ENCODE data around the gene GDI1. TPM values are rescaled to one million over a fixed set of nuclear protein-coding genes. Genes with fewer than 3 reads are reported as not detected.

The GDI1 gene
- polyA plus RNA-seq, 2 of the 4 experiments (the other 2 are of a cell fraction), result 124 to 128 TPM

DNA sequence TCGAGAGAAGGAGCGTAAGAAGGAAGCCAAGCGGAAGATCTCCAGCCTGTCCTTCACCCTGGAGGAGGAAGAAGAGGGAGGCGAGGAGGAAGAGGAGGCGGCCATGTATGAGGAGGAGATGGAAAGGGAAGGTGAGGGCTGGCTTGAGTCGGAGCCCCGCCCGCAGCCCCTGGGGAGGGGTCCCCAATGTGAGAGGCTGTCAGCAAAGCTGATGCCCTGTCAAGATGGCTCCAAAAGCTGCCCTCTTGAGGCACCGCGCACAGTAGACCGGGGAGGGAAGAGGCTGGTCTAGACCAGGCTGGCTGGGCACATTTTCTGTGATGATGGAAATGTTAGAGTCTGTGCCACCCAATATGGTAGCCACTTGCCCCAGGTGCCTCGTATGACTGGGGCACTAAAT, 9.5 kb downstream of the GDI1 start:
- CTCF ChIA-PET, result interaction anchor here (1.1 to 3.0 kb wide), 2 partner anchors 37 to 73 kb away, joined by 4 to 11 read pairs; no protein-coding TSS in a partner anchor
- Histone ChIP-seq H3K27ac (no peak overlapping the region), H3K4me2 (no peak overlapping the region), H3K9me3 (no peaks in the 10 kb centered on the region), H3K4me1 (peaks cover 12% of the 10 kb centered on the region), H3K4me3 (no peak overlapping the region)
- DNase-seq (ENCODE audit: low read depth in 1 of 2, low spot score in 1 of 2) (no peak), FAIRE-seq (no peak), ATAC-seq (no peak)
- 94% methylated on average over 12 of the region's 12 CpGs for WGBS (ENCODE audit: missing lambda C conversion rate)
- POLR2A ChIA-PET, result no interaction called here
- TF ChIP-seq, protein P1, sequence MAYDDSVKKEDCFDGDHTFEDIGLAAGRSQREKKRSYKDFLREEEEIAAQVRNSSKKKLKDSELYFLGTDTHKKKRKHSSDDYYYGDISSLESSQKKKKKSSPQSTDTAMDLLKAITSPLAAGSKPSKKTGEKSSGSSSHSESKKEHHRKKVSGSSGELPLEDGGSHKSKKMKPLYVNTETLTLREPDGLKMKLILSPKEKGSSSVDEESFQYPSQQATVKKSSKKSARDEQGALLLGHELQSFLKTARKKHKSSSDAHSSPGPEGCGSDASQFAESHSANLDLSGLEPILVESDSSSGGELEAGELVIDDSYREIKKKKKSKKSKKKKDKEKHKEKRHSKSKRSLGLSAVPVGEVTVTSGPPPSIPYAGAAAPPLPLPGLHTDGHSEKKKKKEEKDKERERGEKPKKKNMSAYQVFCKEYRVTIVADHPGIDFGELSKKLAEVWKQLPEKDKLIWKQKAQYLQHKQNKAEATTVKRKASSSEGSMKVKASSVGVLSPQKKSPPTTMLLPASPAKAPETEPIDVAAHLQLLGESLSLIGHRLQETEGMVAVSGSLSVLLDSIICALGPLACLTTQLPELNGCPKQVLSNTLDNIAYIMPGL (CRISPR knock-in tag; IDR thresholded peaks at IDR 0.05; ENCODE audit: borderline replicate concordance), result no peak
- no peak for TF ChIP-seq CEBPB (IDR thresholded peaks at IDR 0.05)
- TF ChIP-seq EP300 (IDR thresholded peaks at IDR 0.05), result no peak
- TF ChIP-seq TFCP2L1 (CRISPR knock-in tag; IDR thresholded peaks at IDR 0.05), result no peak
- TF ChIP-seq FOSL2 (IDR thresholded peaks at IDR 0.05), result no peak
- TF ChIP-seq FOSL2 (CRISPR knock-in tag; IDR thresholded peaks at IDR 0.05), result no peak
- no peak for TF ChIP-seq NR3C1 (IDR thresholded peaks at IDR 0.05)
- no peak for TF ChIP-seq CHD2 (IDR thresholded peaks at IDR 0.05; ENCODE audit: low read length, partially characterized antibody)
- TF ChIP-seq RAD21 (conservative IDR thresholded peaks at IDR 0.05 in 1 of 2, IDR thresholded peaks at IDR 0.05 in 1 of 2), result no peak
- TF ChIP-seq KDM5A (IDR thresholded peaks at IDR 0.05), result no peak
- no peak for TF ChIP-seq HEYL (CRISPR knock-in tag; IDR thresholded peaks at IDR 0.05)
- TF ChIP-seq GATA3 (IDR thresholded peaks at IDR 0.05; ENCODE audit: borderline replicate concordance), result no peak
- TF ChIP-seq, protein P2, sequence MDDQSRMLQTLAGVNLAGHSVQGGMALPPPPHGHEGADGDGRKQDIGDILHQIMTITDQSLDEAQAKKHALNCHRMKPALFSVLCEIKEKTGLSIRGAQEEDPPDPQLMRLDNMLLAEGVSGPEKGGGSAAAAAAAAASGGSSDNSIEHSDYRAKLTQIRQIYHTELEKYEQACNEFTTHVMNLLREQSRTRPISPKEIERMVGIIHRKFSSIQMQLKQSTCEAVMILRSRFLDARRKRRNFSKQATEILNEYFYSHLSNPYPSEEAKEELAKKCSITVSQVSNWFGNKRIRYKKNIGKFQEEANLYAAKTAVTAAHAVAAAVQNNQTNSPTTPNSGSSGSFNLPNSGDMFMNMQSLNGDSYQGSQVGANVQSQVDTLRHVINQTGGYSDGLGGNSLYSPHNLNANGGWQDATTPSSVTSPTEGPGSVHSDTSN (IDR thresholded peaks at IDR 0.05), result no peak
- TF ChIP-seq MAFK (IDR thresholded peaks at IDR 0.05; ENCODE audit: partially characterized antibody), result no peak
- TF ChIP-seq CBX8 (IDR thresholded peaks at IDR 0.05), result no peak
- TF ChIP-seq ESRRA (IDR thresholded peaks at IDR 0.05; ENCODE audit: borderline replicate concordance, low read length), result no peak
- TF ChIP-seq, protein P3, sequence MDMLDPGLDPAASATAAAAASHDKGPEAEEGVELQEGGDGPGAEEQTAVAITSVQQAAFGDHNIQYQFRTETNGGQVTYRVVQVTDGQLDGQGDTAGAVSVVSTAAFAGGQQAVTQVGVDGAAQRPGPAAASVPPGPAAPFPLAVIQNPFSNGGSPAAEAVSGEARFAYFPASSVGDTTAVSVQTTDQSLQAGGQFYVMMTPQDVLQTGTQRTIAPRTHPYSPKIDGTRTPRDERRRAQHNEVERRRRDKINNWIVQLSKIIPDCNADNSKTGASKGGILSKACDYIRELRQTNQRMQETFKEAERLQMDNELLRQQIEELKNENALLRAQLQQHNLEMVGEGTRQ (IDR thresholded peaks at IDR 0.05), result no peak
- no peak for TF ChIP-seq MAZ (IDR thresholded peaks at IDR 0.05; ENCODE audit: borderline replicate concordance, low read depth, low read length)

DNA sequence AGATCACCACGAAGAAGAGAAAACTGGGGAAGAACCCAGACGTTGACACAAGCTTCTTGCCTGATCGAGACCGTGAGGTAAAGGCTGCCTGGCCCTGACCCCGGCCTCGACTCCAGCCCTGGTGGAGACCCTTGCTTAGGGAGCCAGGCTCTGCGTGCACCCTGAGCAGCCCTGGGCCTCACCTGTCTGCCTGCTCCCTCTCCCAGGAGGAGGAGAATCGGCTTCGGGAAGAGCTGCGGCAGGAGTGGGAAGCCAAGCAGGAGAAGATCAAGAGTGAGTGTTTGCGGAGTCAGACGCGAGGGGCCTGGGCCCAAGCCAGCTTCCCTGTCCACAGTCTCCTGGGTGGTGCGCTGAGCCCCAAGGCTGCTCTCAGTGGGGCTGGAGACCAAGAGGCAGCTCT, 11.5 kb downstream of the GDI1 start:
- DNase-seq (ENCODE audit: low read depth in 1 of 2, low spot score in 1 of 2) (no peak), FAIRE-seq (no peak), ATAC-seq (no peak)
- Histone ChIP-seq H3K9me3 (no peaks in the 10 kb centered on the region), H3K4me2 (no peak overlapping the region), H3K4me1 (peaks cover 9% of the 10 kb centered on the region), H3K4me3 (no peak overlapping the region), H3K27ac (no peak overlapping the region)
- POLR2A ChIA-PET, result no interaction called here
- 91% methylated on average over 14 of the region's 14 CpGs for WGBS (ENCODE audit: missing lambda C conversion rate)
- no peak for TF ChIP-seq RNF2 (IDR thresholded peaks at IDR 0.05; ENCODE audit: borderline replicate concordance, low read depth)
- TF ChIP-seq CEBPB (IDR thresholded peaks at IDR 0.05), result no peak
- TF ChIP-seq, protein P4, sequence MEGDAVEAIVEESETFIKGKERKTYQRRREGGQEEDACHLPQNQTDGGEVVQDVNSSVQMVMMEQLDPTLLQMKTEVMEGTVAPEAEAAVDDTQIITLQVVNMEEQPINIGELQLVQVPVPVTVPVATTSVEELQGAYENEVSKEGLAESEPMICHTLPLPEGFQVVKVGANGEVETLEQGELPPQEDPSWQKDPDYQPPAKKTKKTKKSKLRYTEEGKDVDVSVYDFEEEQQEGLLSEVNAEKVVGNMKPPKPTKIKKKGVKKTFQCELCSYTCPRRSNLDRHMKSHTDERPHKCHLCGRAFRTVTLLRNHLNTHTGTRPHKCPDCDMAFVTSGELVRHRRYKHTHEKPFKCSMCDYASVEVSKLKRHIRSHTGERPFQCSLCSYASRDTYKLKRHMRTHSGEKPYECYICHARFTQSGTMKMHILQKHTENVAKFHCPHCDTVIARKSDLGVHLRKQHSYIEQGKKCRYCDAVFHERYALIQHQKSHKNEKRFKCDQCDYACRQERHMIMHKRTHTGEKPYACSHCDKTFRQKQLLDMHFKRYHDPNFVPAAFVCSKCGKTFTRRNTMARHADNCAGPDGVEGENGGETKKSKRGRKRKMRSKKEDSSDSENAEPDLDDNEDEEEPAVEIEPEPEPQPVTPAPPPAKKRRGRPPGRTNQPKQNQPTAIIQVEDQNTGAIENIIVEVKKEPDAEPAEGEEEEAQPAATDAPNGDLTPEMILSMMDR (IDR thresholded peaks at IDR 0.05), result no peak
- TF ChIP-seq ZFP36 (IDR thresholded peaks at IDR 0.05; ENCODE audit: borderline replicate concordance, partially characterized antibody), result no peak
- no peak for TF ChIP-seq ZC3H11A (IDR thresholded peaks at IDR 0.05)
- no peak for TF ChIP-seq HDAC2 (IDR thresholded peaks at IDR 0.05)
- no peak for TF ChIP-seq CHD4 (IDR thresholded peaks at IDR 0.05; ENCODE audit: borderline replicate concordance)
- CTCF ChIA-PET, result no interaction called here
